Ramos (cell line): ENCODE results near the gene ANXA11.

ENCODE experiments used
- in situ Hi-C: fragments of 300-500 bp; cut with MboI; formaldehyde crosslinking; loops from one replicate; pipeline ENCODE4 v1.14.3; 2022; ENCODE audit warnings: low sequenced_read_pairs; ENCODE audit not compliant: unreplicated experiment

Gene ANXA11

DNA sequence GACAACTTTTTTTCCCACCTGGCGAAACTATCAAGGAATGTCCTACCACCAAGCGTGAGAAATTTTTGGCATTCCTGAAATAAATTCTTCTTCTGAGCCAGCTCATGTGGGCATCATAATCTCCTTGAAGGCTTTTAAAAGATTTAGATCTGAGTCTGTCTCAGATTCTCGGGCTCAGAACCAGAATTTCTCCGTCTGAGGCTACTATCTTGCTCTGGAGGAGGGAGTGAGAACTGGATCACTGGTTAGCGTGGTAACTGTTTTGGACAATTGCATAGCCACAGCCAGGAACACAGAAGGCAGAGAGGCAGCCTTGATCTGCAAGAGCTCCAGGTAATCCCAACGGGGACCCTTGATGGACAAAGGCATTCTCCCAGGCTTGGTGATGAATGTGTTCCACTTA lies 73.8 kb downstream of the ANXA11 start:
- in situ Hi-C loops, result no loop called here

DNA sequence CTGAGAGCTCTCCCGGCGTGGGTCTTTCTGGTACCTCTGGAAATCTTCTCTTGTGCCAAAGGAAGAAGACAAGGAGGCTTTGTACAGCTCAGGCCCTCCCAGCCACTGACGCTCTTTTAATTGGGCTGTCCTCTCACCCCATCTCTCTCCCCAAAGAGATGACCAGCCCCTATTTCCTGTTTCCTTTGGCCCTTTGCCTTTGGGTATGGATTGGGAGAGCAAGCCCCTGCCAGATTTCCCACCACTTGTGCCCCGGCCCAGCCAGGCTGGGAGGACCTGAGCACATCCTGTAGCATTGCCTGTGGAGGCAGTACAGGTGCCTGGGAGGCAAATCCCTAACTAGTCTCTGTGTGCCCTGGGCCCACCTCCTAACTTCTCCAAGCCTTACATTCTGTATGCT lies 78.5 kb downstream of the ANXA11 start:
- in situ Hi-C loops, result no loop called here

DNA sequence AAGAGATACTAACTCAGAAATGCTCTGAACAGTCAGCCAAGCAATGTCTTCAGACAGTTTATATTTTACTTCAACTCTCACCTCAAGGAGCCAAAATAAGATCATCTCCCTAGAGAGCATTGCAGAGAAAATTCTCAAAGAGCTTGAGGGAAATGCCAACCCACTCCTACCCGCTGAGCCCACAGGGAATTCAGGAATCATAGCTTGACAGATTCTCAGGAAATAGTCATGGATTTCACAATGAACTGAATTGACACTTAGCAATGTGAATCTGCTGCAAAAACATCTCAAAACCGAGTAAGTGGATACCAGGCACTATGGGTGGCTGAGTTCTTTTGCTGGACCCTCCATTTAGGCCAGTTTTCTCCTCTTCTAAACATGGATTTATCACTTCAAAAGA lies 82.6 kb downstream of the ANXA11 start:
- in situ Hi-C loops, result no loop called here

DNA sequence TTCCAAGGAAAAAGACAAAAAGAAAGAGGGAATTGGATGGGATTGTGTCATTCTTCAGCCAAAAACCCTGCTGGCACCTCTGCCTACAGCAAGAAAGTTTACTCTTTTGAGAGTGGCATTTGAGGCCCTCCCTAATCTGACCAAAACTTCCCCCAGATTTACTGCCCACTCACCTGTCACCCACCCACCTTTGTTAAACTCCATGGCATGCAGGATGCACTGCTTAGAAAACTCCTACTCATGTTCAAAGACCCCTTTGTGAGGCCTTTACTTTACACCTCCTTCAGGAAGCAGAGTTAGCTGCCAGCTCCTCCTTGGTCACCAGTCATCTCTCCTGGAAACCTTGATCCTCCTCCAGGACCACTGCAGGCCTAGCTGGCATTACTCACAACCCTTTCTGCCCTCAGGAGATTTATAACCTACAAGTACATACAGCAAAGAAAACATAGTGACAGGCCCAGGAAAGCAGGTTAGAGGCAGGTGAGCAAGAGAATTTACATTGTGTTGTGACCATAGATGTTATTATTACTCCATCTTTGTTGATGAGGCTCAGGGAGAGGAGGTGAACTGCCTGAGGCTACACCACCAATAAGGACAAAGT lies 83.1 kb downstream of the ANXA11 start:
- in situ Hi-C loops, result no loop called here

DNA sequence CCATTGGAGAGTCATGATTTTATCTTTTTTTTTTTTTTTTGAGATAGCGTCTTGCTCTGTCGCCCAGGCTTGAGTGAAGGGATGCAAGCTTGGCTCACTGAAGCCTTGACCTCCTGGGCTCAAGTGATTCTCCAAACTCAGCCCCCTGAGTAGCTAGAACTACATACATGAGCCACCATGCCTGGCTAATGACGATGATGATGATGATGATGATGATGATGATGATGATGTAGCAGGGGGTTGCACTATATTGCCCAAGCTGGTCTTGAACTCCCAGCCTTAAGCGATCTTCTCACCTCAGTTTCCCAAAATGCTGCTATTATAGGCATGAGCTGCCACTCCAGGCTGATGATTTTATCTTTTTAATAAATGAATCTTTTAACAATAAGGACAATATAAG lies 86.7 kb downstream of the ANXA11 start:
- in situ Hi-C loops, result no loop called here

DNA sequence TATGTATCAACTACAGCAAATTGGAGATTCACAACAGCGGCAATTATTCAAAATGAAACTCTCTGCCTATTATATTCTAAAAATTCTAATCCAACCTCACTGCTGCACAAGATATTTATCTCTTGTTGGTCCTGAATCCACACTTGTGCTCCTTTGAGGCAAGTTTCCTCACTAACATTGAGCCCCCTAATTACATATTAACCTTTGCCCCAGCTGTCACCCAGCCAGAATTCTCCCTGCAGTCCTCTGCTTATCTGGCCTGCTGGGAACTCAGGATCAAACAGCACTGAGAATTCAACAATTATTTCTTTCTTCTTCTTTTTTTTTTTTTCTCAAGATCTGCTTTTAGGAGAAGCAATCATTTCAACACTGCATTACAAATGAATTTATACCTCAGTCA lies 94.4 kb downstream of the ANXA11 start:
- in situ Hi-C loops, result no loop called here

DNA sequence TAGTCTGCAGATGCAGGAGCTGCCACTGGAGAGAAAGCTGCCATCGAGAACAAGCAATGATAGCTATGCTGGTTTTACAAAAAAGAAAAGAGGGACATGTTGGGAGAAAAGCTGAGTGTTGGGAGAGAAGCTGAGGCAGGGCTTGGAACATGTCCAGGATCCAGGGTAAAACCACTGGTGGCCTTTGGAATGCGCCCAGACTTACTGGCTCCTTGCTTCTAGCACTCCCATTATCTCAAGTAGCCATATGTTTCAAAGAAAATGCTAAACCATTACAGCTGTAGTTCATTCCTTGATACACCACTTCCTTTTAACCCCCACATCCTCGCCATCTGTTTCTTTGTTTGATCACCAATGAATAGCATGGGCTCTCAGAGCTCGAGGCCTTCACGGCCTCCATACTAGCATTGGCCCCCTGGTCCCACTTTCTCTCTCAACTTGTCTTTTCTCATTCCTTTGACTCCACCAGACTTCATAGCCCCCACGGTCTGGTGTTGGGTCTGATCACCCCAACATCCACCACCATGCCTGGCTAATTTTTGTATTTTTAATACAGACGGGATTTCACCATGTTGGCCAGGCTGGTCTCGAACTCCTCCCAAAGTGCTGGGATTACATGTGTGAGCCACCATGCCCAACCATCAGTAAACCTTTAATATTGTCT lies 96.6 kb downstream of the ANXA11 start:
- in situ Hi-C loops, result no loop called here

DNA sequence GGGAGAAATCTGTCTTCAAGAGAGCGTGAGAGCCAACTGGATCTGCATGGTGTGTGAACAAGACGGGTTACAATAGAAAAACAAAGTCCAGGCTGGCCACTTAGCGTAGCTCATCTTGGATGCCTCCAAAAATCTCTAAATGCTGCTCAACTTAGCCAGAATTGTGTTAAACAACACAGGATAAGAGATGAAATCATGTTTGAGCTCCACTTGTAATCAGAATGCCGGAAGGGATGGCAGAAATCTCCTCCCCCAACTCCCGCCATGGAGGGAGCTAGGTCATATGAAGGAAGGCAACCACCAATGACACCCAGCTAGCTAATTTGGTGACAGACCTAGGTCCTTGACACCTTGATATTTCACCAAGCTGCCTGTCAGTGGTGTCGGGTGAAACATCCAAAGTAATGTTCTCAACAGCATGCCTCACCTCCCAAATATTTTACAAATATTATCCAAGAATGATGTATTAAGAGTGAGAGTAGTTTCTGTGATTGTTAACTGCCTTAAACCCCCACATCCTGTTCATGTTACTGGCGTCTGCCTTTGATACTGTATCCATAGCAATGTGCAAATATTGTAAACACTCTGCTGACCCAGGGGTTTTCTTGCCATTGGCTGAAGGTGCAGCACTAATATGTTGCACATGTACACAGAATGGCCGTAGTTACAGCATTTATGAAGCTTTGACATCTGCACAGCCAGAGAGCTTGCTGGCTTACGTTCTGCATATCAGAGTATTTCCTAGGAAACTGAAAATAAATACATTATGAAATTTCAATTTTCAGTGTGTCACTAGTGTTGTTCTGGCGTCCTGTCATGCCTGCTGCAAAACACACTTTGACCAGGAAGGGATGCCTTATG lies 101.0 kb downstream of the ANXA11 start:
- in situ Hi-C loops, result no loop called here
